ENCODE measurements around the gene ARMC9.
"Not testable (repeated sequence)": the region's sequence is repeated elsewhere in the genome, so short reads cannot be mapped to it uniquely, and the experiment has no call there.

Gene ARMC9

GRCh38 chr2:231244382-231245248 is 46.2 kb downstream of the ARMC9 start:
- no peak for DNase-seq (ENCODE audit: low read depth)

GRCh38 chr2:231245249-231246094 is 47.0 kb downstream of the ARMC9 start:
- no peak for DNase-seq (ENCODE audit: low read depth)

GRCh38 chr2:231246171-231246842 is 47.9 kb downstream of the ARMC9 start:
- DNase-seq (ENCODE audit: low read depth) = no peak

DNA sequence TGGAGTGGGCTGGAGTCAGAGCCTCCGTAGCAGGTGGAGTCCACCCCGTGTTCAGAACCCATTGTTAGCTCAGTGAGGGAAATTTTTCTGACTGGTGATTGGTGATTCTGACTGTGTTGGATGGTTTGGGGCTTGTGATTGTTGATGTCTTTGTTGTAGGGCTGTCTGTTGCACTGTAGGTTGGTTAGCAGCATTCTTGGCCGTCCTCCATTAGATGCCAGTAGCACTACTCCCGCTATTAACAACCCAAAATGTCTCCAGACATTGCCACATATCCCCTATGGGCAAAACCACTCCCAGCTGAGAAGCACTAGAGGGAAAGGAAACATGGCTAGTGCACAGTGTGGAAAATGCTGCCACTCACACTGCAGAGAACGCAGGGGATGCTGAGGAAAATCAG is 51.7 kb downstream of the ARMC9 start:
- no peak for DNase-seq (ENCODE audit: low read depth)

DNA sequence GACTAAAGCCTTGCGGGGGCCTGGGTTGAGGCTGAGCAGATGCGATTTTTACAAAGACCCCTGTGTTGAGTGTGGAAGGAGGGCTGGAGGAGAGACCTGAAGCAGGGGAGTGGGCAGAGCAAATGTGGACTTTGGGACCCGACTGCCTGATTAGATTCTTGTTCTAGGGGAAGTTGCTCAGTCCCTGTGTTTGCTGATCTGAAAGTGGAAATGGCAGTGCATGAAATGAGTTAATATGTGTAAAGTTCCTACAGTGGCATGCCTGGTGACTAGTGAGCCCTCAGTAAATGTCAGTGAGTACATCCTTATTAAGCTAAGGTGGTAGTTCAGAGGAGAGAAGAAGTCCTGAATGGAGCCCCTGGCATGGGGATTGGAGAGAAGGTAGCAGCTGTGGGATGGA is 52.3 kb downstream of the ARMC9 start:
- no peak for DNase-seq (ENCODE audit: low read depth)

DNA sequence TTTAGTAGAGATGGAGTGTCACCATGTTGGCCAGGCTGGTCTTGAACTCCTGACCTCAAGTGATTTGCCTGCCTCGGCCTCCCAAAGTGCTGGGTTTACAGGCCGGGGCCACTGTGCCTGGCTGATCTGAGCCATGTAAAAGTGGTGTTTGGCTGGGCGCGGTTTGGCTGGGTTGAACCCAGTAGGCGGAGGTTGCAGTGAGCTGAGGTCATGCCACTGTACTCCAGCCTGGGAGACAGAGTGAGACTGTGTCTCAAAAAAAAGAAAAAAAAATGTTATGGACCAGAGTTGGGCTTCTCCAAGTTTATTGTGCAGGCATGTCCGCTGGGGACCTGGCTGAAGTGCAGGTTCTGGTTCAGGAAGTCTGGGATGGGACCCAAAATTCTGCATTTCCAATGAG is 54.9 kb downstream of the ARMC9 start:
- not testable (repeated sequence) for DNase-seq (ENCODE audit: low read depth)

- DNase-seq (ENCODE audit: low read depth) = no peak
Observed at GRCh38 chr2:231256494-231256893, 58.1 kb downstream of the ARMC9 start.

DNA sequence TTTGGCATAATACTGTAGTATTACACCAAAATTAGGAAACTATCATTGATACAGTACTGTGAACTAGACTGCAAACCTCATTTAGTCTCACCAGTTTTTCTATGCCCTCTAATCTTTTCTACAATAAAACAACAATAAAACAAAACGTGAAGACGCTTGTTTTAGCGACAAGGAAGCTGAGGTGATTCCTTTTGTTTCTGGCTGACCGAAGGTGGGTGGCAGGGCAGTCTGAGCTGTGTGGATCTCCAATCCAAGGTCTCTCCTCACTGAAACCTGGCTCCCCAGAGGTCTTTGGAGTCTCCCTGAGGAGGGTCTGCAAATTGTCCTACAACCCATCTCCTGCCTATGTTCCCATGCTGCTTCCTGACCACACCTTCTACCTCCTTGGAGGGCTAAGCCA is 59.3 kb downstream of the ARMC9 start:
- no peak for DNase-seq (ENCODE audit: low read depth)

GRCh38 chr2:231258701-231259100 is 60.3 kb downstream of the ARMC9 start:
- DNase-seq (ENCODE audit: low read depth) = no peak

GRCh38 chr2:231259104-231259503 is 60.7 kb downstream of the ARMC9 start:
- DNase-seq (ENCODE audit: low read depth) = no peak

- DNase-seq (ENCODE audit: low read depth) = no peak
Observed at GRCh38 chr2:231260442-231261208, 62.2 kb downstream of the ARMC9 start.

- no peak for DNase-seq (ENCODE audit: low read depth)
Observed at GRCh38 chr2:231263118-231263831, 64.8 kb downstream of the ARMC9 start.

DNA sequence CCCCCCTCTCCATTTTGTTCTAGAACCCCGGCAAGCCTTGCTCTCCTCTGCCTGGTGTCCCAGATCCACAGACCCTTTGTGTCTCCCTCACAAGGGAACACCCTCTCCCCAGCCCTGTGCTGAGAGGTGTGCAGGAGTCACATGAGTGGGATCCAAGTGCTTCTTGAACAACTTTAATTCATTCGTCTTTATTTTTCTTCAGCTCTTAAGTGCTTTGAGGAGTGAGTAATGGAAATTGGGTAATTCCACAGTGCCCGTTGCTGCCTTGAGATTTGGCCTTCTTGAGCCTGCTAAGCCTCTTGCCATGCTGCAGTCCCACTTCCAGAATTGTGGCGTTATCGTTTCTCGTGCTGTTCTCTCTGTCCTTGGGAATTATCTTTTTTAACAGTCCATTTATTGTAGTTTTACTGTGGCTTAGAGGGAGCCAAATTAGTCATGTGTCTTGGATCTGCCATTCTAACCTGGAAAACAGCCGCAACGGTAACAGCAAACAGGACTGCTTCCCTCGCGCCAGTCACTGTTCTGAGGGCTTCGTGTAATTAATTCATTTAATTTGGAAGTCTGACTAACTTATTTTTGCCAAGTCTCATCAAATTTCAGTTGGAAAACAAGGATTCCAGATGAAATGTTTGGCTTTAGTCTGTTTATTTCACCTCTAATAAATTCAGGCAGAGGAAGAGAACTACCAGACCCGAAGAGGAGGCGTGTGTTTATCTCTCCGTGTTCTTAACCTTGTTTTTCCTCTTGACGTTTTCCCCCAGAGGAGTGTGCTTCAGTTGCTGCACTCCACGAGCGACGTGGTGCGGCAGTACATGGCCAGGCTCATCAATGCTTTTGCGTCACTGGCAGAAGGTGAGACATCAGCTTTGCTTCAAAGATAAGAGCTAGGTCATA is 72.0 kb downstream of the ARMC9 start:
- DNase-seq (ENCODE audit: low read depth) = no peak

DNA sequence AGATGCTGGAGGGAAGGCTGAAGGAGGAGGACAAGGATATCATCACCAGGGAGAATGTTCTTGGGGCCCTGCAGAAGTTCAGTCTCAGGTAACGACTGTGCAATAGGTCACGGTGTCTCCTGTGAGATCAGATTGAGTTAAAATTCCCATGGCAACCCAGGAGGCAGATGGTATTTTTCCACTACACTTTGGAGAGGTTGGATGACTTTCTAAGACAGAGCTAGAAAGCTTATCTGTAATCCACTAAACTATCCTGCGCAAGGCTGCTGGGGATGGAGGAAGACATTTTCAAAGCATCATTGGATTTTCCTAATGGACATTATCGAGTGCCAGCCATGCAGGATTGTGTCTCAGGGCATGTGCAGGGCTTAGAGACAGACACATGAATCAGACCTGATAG is 74.6 kb downstream of the ARMC9 start:
- DNase-seq (ENCODE audit: low read depth) = no peak

DNA sequence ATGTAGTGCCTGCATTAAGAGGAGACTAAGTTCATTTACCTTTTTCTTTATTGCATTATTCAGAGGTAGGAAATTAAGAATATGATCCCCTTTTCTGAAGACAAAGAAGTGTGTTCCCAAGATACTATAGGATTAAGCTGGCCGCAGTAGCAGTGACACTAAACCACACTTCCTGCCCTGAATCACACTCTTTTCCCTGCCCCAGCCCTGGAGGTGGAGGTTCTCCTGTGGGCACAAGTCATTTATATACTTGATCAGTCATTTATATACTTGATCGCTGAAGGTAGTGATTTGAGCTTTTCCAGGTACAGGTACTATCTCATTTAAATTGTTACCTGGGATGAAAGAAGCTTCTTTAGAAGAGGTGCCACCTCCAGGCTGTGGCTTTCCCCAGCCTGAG is 78.6 kb downstream of the ARMC9 start:
- no peak for DNase-seq (ENCODE audit: low read depth)

DNA sequence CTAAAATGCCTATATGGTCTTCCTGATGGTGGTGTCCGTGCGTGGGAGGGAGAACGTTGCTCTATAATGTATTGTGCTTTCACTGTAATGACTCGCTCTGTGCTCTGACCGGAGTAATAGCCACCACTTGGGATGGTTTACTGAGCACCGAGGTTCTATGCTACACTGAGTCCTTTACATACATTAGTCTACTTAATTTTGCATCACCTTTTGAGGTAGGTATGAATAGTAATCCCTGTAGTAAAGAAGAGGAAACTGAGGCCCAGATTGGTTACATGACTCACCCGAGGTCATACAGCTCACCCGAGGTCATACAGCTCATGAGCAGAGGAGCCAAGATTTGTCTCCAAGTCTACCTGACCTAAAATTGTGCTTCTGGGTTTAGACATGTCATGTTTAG is 79.5 kb downstream of the ARMC9 start:
- no peak for DNase-seq (ENCODE audit: low read depth)

- DNase-seq (ENCODE audit: low read depth) = no peak
Observed at GRCh38 chr2:231278868-231279267, 80.4 kb downstream of the ARMC9 start.

GRCh38 chr2:231280846-231281245 is 82.4 kb downstream of the ARMC9 start:
- no peak for DNase-seq (ENCODE audit: low read depth)

DNA sequence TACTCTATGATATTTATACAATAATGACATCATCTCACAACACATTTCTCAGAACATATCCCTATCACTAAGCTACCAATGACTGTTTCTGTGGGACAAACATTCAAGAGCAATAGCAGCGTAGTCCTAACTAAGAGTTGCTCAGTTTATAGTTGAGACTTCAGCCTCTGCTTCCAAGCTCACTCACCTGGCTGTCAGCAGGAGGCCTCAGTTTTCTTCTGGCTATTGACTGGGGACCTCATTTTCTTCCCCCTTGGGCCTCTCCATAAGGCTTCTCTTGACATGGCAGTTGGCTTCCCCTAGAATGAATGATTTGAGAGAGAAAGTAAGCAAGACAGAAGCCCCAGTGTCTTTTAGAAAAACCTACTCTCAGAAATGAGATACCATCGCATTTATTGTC is 85.9 kb downstream of the ARMC9 start:
- DNase-seq (ENCODE audit: low read depth) = no peak

DNA sequence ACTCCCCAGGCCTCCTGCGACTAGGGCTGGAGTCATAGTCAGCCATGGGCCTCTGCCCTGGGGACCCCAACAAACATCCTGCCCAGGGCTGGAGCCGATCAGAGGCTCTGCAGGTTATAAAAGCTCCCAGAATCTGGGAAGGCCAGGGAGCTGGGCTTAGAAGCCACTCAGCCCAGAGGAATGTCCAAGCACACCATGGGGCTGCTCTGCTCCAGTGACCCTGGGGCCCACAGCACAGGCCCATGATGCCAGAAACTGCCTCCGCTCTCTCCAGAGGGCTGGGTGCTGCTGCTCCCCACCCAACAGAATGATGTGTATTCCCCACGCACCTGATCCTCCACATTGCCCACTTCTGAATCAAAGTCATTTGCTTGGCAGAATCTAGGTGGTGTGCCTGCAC is 88.5 kb downstream of the ARMC9 start:
- DNase-seq (ENCODE audit: low read depth) = no peak
